HG03432 (cell line): Measurements from ENCODE around the gene NEO1.

Source experiments
- ATAC-seq: cut with Tn5 transposase; IDR thresholded peaks from one replicate; pipeline ENCODE4 v1.9.1; 2021; ENCODE audit warnings: mild to moderate bottlenecking, moderate library complexity; ENCODE audit not compliant: unreplicated experiment

NEO1 gene

GRCh38 chr15:73028031-73028430 is 24.2 kb upstream of the NEO1 start:
- ATAC-seq = no peak

- ATAC-seq = no peak
These were observed 23.3 kb upstream of the NEO1 start for GRCh38 chr15:73028831-73029451.

- ATAC-seq = no peak
These were observed 22.1 kb upstream of the NEO1 start for GRCh38 chr15:73030122-73030679.

DNA sequence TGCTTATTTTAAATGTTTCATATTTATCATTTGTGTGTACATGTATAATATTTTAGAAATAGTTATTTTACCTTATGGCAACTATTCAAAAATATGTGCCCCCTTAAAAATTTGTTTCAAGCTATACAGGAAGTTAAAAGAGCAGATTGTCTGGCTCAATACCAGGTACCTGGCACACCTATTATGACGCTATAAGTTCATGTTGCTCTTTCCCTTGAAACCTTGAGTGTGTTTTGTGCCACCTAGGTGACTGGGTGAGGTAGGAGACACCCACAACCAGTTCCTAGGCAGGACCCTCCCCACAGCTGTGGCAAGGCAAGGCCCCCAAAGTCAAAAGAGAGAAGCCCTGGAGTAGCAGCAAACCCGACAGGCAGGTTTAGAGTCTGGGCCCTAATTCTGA is 20.6 kb upstream of the NEO1 start:
- ATAC-seq = no peak

GRCh38 chr15:73033611-73034010 is 18.7 kb upstream of the NEO1 start:
- no peak for ATAC-seq

DNA sequence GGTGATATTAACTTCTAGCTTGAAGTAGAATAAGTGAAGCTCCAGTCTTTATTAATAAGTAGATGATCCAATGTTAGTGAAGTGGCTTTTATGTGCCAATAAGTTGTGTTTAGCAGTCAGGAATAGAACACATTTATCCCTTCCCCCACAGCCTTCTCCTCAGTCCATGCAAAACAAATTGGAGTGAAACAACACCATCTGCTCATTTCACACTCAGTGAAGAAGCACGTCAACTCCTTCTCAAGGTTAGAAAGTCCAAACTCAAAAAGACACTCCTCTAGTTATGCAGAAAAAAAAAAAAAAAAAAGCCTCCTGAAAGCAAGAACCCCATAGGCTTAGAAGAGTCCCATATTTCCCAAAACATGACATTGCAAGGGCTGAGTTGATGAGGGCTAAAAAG is 18.0 kb upstream of the NEO1 start:
- no peak for ATAC-seq

- no peak for ATAC-seq
These were observed 17.0 kb upstream of the NEO1 start for GRCh38 chr15:73035221-73035620.

GRCh38 chr15:73038220-73038619 is 14.0 kb upstream of the NEO1 start:
- ATAC-seq = no peak

- ATAC-seq = no peak
These were observed 6.2 kb upstream of the NEO1 start for GRCh38 chr15:73046073-73046472.

DNA sequence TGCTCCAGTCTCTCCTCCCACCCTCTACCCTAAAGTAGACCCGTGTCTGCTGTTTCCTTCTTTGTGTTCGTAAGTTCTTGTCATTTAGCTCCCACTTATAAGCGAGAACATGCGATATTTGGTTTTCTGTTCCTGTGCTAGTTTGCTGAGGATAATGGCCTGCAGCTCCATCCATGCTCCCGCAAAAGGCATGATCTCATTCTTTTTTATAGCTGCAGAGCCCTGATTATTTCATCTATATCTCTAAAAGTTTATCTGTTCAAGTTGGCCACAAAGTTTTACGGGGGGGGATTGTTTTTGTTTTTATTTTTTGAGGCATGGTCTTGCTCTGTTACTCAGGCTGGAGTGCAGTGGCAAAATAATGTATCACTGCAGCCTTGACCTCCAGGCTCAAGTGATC is 4.4 kb upstream of the NEO1 start:
- no peak for ATAC-seq

- no peak for ATAC-seq
These were observed 3.5 kb upstream of the NEO1 start for GRCh38 chr15:73048624-73049295.

GRCh38 chr15:73049564-73050215 is 2.6 kb upstream of the NEO1 start:
- ATAC-seq = no peak

DNA sequence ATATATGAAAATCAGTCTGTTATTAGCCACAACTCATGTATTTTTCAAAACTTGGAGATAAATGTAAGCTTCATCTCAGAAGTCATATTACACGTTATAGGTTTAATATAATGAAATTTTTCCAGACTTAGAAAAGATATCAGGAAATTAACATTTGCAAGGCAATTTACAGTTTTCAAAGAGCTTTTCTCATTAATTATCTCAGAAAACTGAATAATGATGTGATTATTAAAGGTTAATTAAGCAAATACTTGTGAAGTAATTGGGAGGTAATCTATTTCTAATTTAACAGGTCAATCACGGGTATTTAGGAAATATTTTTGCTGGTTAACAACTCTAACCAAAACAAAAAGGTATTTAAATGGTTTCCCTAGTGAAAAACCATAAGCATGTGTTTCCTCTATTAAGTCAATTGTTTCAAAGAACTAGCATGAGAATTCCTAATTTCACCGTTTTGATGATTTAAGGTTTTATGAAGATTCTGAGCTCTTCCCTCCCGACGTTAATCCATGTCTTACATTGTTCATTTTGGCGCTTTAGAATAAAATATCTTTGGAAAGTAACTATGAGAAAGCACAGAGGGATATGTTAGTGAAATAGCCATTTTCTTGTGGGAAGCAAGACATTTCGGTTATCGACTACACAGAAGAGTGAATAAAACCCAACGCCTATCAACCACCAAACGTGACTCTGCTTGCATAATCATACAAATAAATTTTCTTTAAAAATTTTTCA is 1.5 kb upstream of the NEO1 start:
- no peak for ATAC-seq

DNA sequence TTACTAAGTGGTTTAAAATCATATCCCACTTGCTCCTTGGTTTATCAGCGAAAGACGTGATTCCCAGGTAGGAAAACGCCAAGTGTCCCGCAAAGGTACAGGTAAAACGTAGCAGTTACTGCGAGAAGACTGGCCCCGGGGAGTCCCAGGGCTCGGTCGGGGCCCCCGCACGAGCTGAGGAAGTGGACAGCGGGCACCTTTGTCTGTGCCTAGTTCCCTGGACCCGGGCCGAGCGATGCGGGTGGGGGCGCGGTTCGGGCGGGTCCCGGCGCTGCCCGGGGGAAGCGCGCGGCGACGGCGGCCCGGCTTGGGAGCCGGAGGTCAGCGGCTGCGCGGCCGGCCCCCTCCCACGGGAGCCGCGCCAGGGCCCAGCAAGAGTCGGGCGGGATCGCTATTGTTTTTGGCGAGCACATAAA is 864 bp upstream of the NEO1 start:
- ATAC-seq = no peak

- peak; percentile 17 for ATAC-seq
These were observed 562 bp downstream of the NEO1 start for GRCh38 chr15:73052653-73053397.

DNA sequence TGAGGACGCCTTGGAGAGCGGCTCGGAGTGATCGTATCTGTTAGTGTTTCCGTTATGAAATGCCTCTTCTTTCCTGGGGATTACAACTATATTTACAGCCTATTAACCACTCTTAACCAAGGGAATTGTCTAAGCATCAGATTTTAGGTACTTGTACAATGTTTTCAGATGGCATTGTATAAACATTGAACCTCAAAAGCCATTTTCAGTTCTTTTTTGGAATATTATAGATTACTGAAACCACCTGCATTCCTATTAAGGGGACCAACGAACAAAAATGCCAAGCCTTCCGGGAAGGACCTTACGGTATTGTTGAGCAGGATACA is 1.1 kb downstream of the NEO1 start:
- ATAC-seq = no peak

DNA sequence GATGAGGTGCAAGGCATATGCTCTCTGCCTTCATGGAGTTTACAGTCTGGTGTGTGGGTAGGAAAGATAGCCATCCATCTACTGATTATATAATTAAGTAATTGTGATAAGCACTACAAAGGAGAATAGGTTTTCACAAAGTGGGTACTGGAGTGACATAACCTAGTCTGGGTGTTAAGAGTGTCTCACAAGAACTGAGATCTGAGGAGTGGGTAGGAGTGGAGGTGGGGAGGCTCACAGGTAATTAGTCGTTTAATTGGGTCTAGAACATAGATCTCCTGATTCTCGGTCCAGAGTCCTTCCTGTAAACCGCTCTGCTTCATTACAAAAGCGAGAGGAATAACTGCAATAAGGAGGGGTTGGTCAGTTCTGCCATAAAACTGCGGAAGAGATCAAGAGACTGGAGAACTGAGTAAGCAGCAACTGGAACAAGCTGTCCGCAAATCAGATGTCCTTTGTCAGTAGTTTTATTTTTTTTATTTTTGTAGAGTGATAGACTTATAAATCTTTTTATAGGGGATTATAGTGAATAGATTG is 2.2 kb downstream of the NEO1 start:
- no peak for ATAC-seq

GRCh38 chr15:73056460-73056859 is 4.2 kb downstream of the NEO1 start:
- ATAC-seq = no peak

DNA sequence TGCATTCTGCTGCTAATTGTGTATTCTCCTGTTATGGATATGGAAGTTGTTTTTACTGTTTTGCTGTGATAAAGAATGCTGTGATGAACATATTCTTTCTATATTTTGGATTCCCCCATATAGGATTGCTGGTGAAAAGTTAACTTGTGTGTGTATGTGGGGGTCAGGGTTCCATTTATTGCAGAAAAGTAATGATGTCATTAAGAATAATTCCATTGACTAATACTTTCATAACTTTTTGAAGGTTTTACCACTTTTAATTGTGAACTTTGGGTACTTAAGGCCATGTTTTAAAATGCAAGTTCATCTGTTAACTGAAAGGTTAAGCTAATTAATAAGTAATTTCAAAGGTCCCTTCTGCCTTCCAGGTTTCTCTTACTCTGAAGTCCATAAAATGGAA is 6.2 kb downstream of the NEO1 start:
- no peak for ATAC-seq

DNA sequence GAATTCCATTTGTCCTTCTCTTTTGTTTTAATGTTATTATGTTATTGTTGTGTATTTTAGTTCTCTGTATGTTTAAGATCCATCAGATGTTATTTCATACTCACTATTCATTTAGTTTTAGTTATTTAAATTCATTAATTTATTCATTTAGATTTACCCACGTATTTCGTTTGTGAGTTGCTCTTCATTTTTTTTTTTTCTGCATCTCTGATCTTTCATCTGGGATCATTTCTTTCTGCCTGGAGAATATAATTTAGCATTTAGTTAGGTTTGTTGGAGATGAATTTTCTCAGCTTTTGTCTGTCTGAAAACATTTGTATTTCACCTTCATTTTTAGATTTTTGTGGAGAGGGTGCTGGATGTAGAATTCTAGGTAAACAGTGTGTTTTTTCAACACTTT is 12.9 kb downstream of the NEO1 start:
- ATAC-seq = no peak

DNA sequence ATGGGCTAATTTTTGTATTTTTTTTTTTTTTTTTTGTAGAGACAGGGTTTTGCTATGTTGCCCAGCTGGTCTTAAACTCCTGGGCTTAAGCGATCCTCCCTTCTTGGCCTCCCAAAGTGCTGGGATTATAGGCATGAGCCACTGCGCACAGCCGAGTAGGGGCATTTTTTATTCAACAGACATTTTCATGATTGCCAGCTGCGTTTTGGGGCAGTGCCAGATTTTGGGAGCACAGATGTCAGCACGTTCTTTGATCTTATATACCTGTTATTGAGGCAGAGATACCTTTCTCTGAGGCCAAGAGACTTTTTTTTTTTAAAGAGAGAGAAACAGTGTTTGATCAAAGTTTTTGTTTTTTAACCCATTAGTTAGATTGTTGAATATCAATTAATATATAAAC is 16.8 kb downstream of the NEO1 start:
- ATAC-seq = no peak
